Ascending aorta (tissue), 2 donors: Measurements from ENCODE around the gene TSHZ3. TPM values are rescaled to one million over a fixed set of nuclear protein-coding genes. Genes with fewer than 3 reads are reported as not detected.
A peak's percentile ranks its signal among the peaks of the same experiment; 100 is the strongest.

ENCODE experiments used
- DNase-seq, 2 donors: peaks; one replicate each; pipeline ENCODE4 v3.0.0-alpha.2; 2019; ENCODE audit warnings: low spot score in 2 of 2
- H3K27ac ChIP-seq, 2 donors: fragments of 200-600 bp; sonication (generic); one replicate each; pipeline ENCODE4 v1.5.1; 2016 to 2017; ENCODE audit warnings: mild to moderate bottlenecking in 1 of 2
- H3K27me3 ChIP-seq: fragments of 200-600 bp; sonication (generic); one replicate; pipeline ENCODE4 v1.5.1; 2017
- H3K36me3 ChIP-seq, 2 donors: fragments of 200-600 bp; sonication (generic); one replicate each; pipeline ENCODE4 v1.5.1; 2016
- H3K4me1 ChIP-seq, 2 donors: fragments of 200-600 bp; sonication (generic); one replicate each; pipeline ENCODE4 v1.5.1; 2016 to 2017; ENCODE audit warnings: mild to moderate bottlenecking in 1 of 2
- H3K4me3 ChIP-seq, 2 donors: fragments of 200-600 bp; sonication (generic); one replicate each; pipeline ENCODE4 v1.5.1; 2016 to 2017; ENCODE audit warnings: mild to moderate bottlenecking in 1 of 2
- H3K9me3 ChIP-seq, 2 donors: fragments of 200-600 bp; sonication (generic); one replicate each; pipeline ENCODE4 v1.5.1; 2016
- intact Hi-C: fragments of 100-400 bp; cut with DNase I; formaldehyde crosslinking; loops from one replicate; pipeline ENCODE4 v1.15.1; 2023
- total RNA-seq: library from RNA; depleted of rRNA; stranded (reverse); fragments of >200 nt; gene quantifications from one replicate; pipeline ENCODE4 v1.1.0, GENCODE V29; 2016
- TF ChIP-seq, protein P1 (sequence below), 3 experiments: fragments of 200-600 bp in 2 of 3; fragments of 450-650 bp in 1 of 3; sonication (generic) in 2 of 3; IDR thresholded peaks; one replicate each; pipeline ENCODE4 v1.5.1; 2016 to 2019; ENCODE audit warnings: antibody characterized with exemption in 3 of 3, mild to moderate bottlenecking in 1 of 3, moderate library complexity in 1 of 3

Gene TSHZ3
- total RNA-seq, 1 donor from 2014 or later: 9.9 TPM

DNA sequence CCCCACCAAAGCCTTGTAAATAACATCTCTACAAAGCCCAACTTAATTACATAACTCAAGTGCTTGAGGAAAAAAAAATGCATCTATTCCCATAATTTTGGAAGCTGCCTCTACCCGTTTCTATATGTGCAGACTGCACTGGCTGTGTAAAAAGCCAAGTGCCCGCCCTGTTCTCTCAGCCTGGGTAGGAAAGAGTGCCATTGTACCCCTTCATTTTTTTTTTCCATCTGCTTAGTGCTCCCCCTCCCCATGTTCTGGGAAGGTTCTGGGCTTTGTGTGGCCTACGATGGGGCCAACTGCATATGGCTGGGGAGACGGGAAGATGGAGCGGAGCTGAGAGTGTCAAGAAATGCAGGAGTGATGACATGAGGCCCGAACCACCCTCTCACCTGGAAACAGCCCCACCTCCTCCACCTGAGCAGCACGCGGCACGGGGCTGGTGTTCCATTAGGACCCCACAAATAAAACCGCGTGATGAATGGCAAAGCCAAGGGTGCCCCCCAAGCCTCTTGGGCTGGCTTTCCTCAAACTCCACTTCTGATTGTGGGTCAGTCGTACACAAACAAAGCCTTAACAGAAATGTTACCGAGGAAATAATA, 42.1 kb downstream of the TSHZ3 start:
- Histone ChIP-seq H3K9me3 (no peaks in the 10 kb centered on the region), H3K27me3 (no peaks in the 10 kb centered on the region), H3K4me3 (no peak overlapping the region), H3K36me3 (no peaks in the 10 kb centered on the region), H3K27ac (no peak overlapping the region), H3K4me1 (no peaks in the 10 kb centered on the region)
- intact Hi-C loops: no loop called here
- DNase-seq: peak in 1 of 2 donors; percentile 41
- TF ChIP-seq, protein P1, sequence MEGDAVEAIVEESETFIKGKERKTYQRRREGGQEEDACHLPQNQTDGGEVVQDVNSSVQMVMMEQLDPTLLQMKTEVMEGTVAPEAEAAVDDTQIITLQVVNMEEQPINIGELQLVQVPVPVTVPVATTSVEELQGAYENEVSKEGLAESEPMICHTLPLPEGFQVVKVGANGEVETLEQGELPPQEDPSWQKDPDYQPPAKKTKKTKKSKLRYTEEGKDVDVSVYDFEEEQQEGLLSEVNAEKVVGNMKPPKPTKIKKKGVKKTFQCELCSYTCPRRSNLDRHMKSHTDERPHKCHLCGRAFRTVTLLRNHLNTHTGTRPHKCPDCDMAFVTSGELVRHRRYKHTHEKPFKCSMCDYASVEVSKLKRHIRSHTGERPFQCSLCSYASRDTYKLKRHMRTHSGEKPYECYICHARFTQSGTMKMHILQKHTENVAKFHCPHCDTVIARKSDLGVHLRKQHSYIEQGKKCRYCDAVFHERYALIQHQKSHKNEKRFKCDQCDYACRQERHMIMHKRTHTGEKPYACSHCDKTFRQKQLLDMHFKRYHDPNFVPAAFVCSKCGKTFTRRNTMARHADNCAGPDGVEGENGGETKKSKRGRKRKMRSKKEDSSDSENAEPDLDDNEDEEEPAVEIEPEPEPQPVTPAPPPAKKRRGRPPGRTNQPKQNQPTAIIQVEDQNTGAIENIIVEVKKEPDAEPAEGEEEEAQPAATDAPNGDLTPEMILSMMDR (IDR thresholded peaks at IDR 0.05): no peak

DNA sequence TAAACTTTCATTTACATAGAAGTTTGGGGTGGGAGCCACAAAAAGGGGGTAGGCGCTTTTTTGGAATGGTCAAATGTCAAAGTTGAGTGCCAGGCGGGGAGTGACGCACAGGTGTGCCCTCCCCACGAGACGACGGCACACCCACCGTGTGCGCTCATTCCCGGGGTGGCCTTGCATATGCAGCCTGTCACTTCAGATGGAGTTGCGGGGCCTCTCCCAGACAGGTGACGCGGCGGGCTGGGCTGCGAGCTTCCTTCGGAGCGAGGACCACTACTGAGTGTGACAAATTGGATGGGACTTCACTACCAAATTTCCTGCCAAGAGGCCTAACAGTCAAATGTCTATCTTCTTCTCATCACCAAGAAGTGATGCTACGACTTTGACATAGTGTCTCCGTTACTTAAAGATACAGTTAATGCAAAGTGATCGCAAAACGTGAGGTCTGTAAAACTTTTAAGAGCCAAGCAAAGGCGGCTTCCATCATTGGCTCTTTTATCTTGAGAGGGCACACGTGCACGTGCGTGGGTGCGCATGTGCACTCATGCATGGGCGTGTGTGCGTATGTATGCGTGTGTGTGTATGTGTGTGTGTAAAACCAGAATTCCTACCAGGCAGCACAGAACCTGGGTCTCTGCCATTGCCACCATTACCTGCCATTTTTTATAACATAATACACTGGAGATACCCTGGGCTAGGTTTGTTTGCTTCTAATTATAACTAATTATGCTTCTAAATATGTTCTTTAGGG, 43.1 kb downstream of the TSHZ3 start:
- Histone ChIP-seq H3K27ac (no peak overlapping the region), H3K9me3 (no peaks in the 10 kb centered on the region), H3K27me3 (no peaks in the 10 kb centered on the region), H3K4me1 (no peaks in the 10 kb centered on the region), H3K36me3 (no peaks in the 10 kb centered on the region), H3K4me3 (no peak overlapping the region)
- intact Hi-C loops: no loop called here
- TF ChIP-seq, protein P1 (IDR thresholded peaks at IDR 0.05): no peak
- peak in 1 of 2 donors; percentile 16 for DNase-seq

DNA sequence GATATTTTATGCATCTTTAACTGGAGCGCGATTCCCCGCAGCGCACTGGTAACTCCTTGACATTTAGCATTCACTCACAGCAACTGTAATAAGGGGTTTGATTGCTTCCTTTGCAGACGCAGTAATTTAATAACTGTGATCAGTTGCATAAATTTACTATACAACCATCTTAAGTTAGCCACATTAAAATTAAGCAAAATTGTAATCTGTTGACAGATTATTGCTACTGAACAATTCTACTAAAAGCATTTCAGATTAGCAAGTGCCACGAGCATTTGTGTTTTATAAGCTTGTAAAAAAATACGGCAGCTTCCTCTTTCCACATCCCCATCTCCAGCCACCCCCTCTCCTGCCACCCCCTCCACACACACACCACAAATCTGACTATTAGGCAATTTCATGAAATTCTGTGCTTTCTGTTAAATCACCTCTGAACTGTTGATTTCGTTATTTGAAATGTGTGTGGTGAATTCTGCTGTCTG, 44.4 kb downstream of the TSHZ3 start:
- Histone ChIP-seq H3K4me1 (no peaks in the 10 kb centered on the region), H3K4me3 (no peak overlapping the region), H3K36me3 (no peaks in the 10 kb centered on the region), H3K27me3 (no peaks in the 10 kb centered on the region), H3K9me3 (no peaks in the 10 kb centered on the region), H3K27ac (no peak overlapping the region)
- no peak for DNase-seq
- TF ChIP-seq, protein P1 (IDR thresholded peaks at IDR 0.05): no peak
- intact Hi-C loops: no loop called here

DNA sequence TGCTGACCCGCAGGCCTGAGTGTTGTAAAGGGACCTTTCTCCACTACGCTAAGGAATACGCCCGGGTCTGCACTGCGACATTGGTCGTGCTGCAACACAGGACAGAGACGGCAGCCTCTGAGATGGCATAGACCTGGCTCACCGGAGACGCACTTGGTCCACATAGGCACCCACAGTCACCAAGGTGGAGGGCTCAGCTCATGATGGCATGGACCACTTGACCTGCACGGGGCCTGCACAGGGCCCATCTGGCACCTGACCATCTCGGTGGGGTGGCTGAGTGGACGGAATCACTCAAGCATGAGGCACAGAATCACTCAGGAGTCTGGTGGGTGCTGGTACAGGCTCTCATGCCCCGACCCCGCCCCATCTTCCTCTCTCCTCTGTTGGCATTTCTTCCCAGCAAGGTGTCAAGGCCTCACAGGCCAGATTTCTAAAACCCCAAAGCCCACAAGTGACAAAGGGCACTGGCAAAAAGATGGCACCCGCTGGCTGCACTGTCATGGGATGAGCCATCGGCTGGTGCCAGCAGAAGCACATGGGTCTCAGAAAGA, 45.9 kb downstream of the TSHZ3 start:
- peak in 1 of 2 donors; percentile 35 for DNase-seq
- Histone ChIP-seq H3K36me3 (no peaks in the 10 kb centered on the region), H3K27ac (no peak overlapping the region), H3K9me3 (no peaks in the 10 kb centered on the region), H3K4me3 (no peak overlapping the region), H3K27me3 (no peaks in the 10 kb centered on the region), H3K4me1 (no peaks in the 10 kb centered on the region)
- TF ChIP-seq, protein P1 (IDR thresholded peaks at IDR 0.05): no peak
- intact Hi-C loops: no loop called here

DNA sequence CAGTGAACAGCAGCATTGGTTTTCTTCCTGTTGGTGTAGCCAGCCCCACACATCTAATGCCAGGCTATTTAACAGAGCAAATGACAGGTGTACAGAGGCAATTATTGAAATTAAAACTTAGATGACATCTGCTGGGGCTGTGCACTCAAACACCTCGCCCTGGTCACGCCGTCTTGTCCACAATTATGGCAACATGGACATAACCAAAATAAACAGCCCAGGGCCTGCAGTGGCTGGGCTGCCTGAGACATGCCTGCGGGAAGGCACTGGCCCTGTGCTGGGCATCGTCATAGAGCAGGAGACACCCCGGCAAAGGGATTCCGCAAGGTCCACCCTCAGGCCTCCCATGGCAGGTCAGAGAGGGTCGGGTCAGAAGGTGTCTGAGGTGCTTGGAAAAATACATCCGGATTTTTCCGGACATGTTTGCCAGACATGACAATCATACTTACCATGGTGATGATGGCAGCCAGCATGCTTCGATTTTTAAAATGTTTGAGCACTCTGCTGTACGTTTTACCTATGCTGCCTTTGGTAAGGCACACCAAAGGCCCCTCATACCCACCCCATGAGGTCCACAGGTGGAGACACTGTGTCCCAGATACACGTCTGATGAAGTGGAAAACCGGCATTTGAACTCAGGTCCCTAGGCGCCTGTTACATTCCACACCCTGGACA, 47.8 kb downstream of the TSHZ3 start:
- Histone ChIP-seq H3K4me1 (no peaks in the 10 kb centered on the region), H3K27ac (no peak overlapping the region), H3K9me3 (no peaks in the 10 kb centered on the region), H3K27me3 (no peaks in the 10 kb centered on the region), H3K4me3 (no peak overlapping the region), H3K36me3 (no peaks in the 10 kb centered on the region)
- TF ChIP-seq, protein P1 (IDR thresholded peaks at IDR 0.05): no peak
- intact Hi-C loops: no loop called here
- DNase-seq: no peak
